Progenitor cell of endocrine pancreas (in vitro differentiated cells): ENCODE data around the gene CEP41. TPM values are rescaled to one million over a fixed set of nuclear protein-coding genes. Genes with fewer than 3 reads are reported as not detected.

Experiments used
- DNase-seq: peaks from one replicate; pipeline ENCODE4 v3.0.0; 2021; ENCODE audit warnings: low spot score; ENCODE audit not compliant: unreplicated experiment
- H3K27ac Mint-ChIP-seq: 2 replicates; pipeline ENCODE4 v1.8.0; 2021; ENCODE audit warnings: mild to moderate bottlenecking, moderate library complexity, mixed read lengths
- H3K27me3 Mint-ChIP-seq: 2 replicates; pipeline ENCODE4 v1.8.0; 2021; ENCODE audit warnings: mixed read lengths
- H3K36me3 Mint-ChIP-seq: 2 replicates; pipeline ENCODE4 v1.8.0; 2022; ENCODE audit warnings: mixed read lengths; ENCODE audit not compliant: insufficient read depth
- H3K4me1 Mint-ChIP-seq: 2 replicates; pipeline ENCODE4 v1.8.0; 2021; ENCODE audit warnings: low read depth, mixed read lengths
- H3K4me3 Mint-ChIP-seq: 2 replicates; pipeline ENCODE4 v1.8.0; 2021; ENCODE audit warnings: low read depth, mild to moderate bottlenecking, moderate library complexity, mixed read lengths
- H3K9me3 Mint-ChIP-seq: 2 replicates; pipeline ENCODE4 v1.8.0; 2021; ENCODE audit warnings: low read depth, mixed read lengths
- total RNA-seq: library from RNA; stranded (reverse); gene quantifications from 2 replicates; pipeline ENCODE4 v1.2.1, GENCODE V29; 2021
- TF ChIP-seq, protein P1 (sequence below): fragments of 200-600 bp; sonication (generic); IDR thresholded peaks from one replicate; pipeline ENCODE4 v1.5.0; 2021; ENCODE audit warnings: antibody characterized with exemption, mild to moderate bottlenecking; ENCODE audit not compliant: unreplicated experiment

The CEP41 gene
- total RNA-seq, 1 donor from 2014 or later: 31.8 TPM

DNA sequence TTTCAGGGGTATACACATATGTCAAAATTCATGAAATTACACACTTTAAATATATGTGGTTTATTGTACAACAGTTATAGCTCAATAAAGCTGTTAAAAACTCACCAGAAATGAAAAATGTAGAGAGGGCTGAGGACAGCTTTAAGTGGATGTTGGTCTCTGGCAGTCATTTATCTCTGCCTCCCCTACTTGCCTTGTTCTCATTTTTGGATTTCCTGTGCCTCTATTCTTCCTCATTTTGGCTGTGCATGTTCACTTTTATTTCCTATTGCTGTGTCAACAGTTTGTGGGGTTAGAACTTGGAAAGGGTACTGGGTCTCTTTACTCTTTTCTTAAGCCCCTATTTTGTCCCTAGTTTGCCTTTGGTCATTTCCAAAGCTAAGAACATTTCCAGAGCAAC lies 32.5 kb upstream of the CEP41 start:
- Mint-ChIP-seq H3K27ac (no peak overlapping the region), H3K4me3 (no peak overlapping the region), H3K36me3 (no peaks in the 10 kb centered on the region), H3K4me1 (peaks cover 9% of the 10 kb centered on the region), H3K9me3 (peaks cover 8% of the 10 kb centered on the region), H3K27me3 (no peaks in the 10 kb centered on the region)
- DNase-seq: no peak
- TF ChIP-seq, protein P1, sequence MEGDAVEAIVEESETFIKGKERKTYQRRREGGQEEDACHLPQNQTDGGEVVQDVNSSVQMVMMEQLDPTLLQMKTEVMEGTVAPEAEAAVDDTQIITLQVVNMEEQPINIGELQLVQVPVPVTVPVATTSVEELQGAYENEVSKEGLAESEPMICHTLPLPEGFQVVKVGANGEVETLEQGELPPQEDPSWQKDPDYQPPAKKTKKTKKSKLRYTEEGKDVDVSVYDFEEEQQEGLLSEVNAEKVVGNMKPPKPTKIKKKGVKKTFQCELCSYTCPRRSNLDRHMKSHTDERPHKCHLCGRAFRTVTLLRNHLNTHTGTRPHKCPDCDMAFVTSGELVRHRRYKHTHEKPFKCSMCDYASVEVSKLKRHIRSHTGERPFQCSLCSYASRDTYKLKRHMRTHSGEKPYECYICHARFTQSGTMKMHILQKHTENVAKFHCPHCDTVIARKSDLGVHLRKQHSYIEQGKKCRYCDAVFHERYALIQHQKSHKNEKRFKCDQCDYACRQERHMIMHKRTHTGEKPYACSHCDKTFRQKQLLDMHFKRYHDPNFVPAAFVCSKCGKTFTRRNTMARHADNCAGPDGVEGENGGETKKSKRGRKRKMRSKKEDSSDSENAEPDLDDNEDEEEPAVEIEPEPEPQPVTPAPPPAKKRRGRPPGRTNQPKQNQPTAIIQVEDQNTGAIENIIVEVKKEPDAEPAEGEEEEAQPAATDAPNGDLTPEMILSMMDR: no peak

DNA sequence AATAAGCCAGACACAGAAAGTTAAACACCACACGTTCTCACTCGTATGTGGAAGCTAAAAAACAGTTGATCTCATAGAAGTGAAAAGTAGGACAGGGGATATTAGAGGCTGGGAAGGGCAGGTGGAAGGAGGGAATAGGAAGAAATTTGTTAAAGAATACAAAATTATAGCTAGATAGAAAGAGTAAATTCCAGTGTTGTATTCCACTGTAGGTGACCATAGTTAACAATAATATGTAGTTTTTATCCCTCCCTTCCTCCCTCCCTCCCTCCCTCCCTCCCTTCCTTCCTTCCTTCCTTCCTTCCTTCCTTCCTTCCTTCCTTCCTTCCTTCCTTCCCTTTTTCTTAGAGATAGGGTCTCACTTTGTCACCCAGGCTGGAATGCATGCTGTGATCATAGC lies 31.2 kb upstream of the CEP41 start:
- Mint-ChIP-seq H3K27me3 (no peaks in the 10 kb centered on the region), H3K27ac (no peak overlapping the region), H3K36me3 (no peaks in the 10 kb centered on the region), H3K4me3 (no peak overlapping the region), H3K9me3 (no peaks in the 10 kb centered on the region), H3K4me1 (peaks cover 9% of the 10 kb centered on the region)
- no peak for DNase-seq
- TF ChIP-seq, protein P1: no peak

DNA sequence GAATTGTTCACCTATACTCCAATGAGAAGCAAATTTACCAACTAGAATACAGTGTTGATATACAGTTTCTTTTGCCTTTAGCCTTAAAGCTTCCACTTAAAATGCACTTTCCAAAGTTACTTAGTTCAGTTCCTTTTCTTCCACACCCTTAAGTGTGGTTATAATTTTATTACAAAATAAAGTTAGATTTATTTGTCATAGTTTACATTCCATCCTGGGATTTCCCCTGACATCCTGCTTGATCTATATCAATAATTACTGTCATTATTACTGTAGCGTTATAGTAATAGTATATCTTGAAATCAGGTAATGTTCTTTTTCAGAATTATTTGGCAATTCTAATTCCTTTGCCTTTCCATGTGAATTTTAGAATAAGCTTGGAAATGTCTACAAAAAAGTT lies 27.8 kb upstream of the CEP41 start:
- Mint-ChIP-seq H3K4me3 (no peak overlapping the region), H3K27ac (no peak overlapping the region), H3K27me3 (no peaks in the 10 kb centered on the region), H3K36me3 (no peaks in the 10 kb centered on the region), H3K9me3 (peaks cover 2% of the 10 kb centered on the region), H3K4me1 (peaks cover 2% of the 10 kb centered on the region)
- TF ChIP-seq, protein P1: no peak
- no peak for DNase-seq

DNA sequence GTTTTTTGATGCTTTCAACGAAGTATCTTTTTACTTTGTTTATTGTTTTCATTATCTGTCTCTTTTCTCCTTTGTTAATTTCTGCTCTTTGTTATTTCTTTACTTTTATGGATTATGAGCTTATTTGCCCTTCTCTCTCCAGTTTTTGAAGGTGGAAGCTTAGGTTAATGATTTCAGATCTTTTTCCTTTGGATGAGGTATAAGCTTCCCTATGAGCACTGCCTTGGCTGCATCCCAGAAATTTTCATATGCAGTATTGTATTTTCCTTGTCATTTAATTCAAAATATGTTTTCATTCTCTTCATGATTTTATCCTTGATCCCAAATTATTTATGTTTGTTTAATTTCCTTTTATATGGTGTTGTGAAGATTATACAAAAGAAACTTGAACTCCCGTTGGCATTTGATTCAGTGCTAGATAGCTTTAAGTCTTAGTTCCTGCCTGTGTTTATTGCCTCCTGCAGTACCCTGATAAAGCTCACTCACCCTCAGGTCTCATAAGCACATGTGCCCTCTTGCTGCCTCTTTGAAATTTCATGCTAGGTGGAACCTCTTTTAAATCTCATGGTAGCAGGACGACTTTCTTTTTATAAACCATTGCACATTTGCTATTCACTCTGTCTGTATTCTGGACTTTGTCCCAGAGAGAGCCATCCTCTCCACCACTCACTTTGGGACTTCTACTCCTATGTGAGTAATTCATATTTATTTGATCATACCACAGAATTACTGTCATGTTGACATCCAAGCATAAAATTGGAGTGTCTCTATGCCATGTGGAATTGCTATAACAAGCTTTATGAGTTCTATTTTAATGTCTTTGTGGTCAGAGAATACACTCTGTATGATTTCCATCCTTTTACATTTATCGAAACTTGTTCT lies 23.0 kb upstream of the CEP41 start:
- Mint-ChIP-seq H3K36me3 (peaks cover 1% of the 10 kb centered on the region), H3K9me3 (peaks cover 13% of the 10 kb centered on the region), H3K4me3 (no peak overlapping the region), H3K27ac (no peak overlapping the region), H3K4me1 (peaks cover 2% of the 10 kb centered on the region), H3K27me3 (no peaks in the 10 kb centered on the region)
- TF ChIP-seq, protein P1: no peak
- DNase-seq: no peak

DNA sequence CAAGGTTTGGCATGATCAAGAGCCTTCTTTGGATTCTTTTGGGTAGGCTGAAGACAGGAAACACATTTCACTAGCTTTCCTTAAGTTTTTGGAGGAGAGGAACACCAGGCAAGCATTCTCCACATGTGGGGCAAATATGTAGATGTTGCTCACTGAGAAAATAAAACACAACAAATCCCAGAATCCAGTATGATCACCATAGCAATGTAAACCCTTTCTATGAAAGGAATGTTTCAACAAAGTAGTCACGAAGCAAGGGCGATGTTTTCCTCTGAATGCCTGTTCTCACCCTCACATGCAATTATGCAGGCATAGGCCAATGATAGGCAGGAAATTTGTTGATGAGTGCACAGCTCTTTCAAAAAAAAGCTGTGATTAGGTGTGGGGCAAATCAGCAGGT lies 20.5 kb upstream of the CEP41 start:
- Mint-ChIP-seq H3K4me3 (no peak overlapping the region), H3K9me3 (peaks cover 18% of the 10 kb centered on the region), H3K27me3 (no peaks in the 10 kb centered on the region), H3K36me3 (peaks cover 1% of the 10 kb centered on the region), H3K27ac (no peak overlapping the region), H3K4me1 (peaks cover 2% of the 10 kb centered on the region)
- TF ChIP-seq, protein P1: no peak
- DNase-seq: no peak
